ENCODE results near the gene SFTPD.
"Not testable (repeated sequence)": the region's sequence is repeated elsewhere in the genome, so short reads cannot be mapped to it uniquely, and the experiment has no call there.

The SFTPD gene

GRCh38 chr10:79948976-79949722 is at the start of gene SFTPD:
Gene SFTPD, minus strand, starts transcription at chr10:79949105. Its CDS starts 2,446 bp downstream, at chr10:79946659.
- Mint-ChIP-seq H3K27ac (no peak within 1 kb of the TSS), H3K9me3 (peaks cover 23% of the 10 kb centered on the region), H3K36me3 (ENCODE audit: low read depth) (peaks cover 18% of the 10 kb centered on the region), H3K4me3 (no peak within 1 kb of the TSS), H3K27me3 (ENCODE audit: low read depth) (peaks cover 6% of the 10 kb centered on the region), H3K4me1 (no peaks in the 10 kb centered on the region)
- TF ChIP-seq, protein P1, sequence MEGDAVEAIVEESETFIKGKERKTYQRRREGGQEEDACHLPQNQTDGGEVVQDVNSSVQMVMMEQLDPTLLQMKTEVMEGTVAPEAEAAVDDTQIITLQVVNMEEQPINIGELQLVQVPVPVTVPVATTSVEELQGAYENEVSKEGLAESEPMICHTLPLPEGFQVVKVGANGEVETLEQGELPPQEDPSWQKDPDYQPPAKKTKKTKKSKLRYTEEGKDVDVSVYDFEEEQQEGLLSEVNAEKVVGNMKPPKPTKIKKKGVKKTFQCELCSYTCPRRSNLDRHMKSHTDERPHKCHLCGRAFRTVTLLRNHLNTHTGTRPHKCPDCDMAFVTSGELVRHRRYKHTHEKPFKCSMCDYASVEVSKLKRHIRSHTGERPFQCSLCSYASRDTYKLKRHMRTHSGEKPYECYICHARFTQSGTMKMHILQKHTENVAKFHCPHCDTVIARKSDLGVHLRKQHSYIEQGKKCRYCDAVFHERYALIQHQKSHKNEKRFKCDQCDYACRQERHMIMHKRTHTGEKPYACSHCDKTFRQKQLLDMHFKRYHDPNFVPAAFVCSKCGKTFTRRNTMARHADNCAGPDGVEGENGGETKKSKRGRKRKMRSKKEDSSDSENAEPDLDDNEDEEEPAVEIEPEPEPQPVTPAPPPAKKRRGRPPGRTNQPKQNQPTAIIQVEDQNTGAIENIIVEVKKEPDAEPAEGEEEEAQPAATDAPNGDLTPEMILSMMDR (IDR thresholded peaks at IDR 0.05; ENCODE audit: unreplicated experiment in 3 of 3): no peak

DNA sequence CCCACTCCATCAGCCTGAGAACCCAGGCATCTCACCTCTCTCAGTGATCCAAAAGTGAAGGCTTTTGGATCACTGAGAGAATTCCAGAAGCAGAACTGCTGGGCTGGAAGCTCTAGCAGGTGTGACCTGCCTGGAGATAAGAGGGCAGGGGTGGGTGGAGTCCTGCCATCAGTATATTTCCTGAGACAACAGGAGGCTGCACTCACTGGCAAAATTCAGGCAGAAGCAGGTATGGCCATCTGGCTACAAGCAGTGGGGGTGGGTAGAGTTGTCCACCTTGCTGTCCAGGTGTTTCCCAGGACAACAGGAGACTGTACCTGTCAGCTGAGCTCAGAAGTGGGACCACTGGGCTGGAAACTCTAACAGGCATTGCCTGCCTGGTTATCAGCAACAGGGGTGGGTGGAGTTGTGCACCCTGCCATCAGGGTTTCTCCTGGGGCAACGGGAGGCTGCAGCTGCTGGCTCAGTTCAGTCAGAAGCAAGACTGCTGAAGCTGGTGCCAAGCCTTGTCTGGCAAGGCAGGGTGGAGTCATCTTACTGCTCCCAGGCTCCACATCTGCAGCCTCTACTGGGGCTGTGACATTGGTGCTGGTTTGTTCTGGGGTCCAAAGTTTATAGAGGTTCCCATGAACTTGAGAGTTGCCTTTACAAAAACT is 47.2 kb upstream of the SFTPD start:
- Mint-ChIP-seq H3K4me1 (peaks cover 24% of the 10 kb centered on the region), H3K36me3 (ENCODE audit: low read depth) (no peaks in the 10 kb centered on the region), H3K4me3 (no peak overlapping the region), H3K27me3 (ENCODE audit: low read depth) (peaks cover 15% of the 10 kb centered on the region), H3K27ac (no peak overlapping the region), H3K9me3 (peaks cover 11% of the 10 kb centered on the region)
- TF ChIP-seq, protein P1 (IDR thresholded peaks at IDR 0.05; ENCODE audit: unreplicated experiment in 3 of 3): no peak

GRCh38 chr10:79994556-79994955 is 45.7 kb upstream of the SFTPD start:
- Mint-ChIP-seq H3K36me3 (ENCODE audit: low read depth) (no peaks in the 10 kb centered on the region), H3K27me3 (ENCODE audit: low read depth) (peaks cover 15% of the 10 kb centered on the region), H3K4me3 (no peak overlapping the region), H3K9me3 (peaks cover 24% of the 10 kb centered on the region), H3K27ac (no peak overlapping the region), H3K4me1 (peaks cover 24% of the 10 kb centered on the region)
- TF ChIP-seq, protein P1 (IDR thresholded peaks at IDR 0.05; ENCODE audit: unreplicated experiment in 3 of 3): no peak

- H3K36me3 Mint-ChIP-seq (ENCODE audit: low read depth); H3K4me1 Mint-ChIP-seq; H3K27ac Mint-ChIP-seq; H3K4me3 Mint-ChIP-seq: not testable (repeated sequence)
- Mint-ChIP-seq H3K9me3 (peaks cover 31% of the 10 kb centered on the region), H3K27me3 (ENCODE audit: low read depth) (peaks cover 40% of the 10 kb centered on the region)
Observed at GRCh38 chr10:79988199-79988598, 39.3 kb upstream of the SFTPD start.

DNA sequence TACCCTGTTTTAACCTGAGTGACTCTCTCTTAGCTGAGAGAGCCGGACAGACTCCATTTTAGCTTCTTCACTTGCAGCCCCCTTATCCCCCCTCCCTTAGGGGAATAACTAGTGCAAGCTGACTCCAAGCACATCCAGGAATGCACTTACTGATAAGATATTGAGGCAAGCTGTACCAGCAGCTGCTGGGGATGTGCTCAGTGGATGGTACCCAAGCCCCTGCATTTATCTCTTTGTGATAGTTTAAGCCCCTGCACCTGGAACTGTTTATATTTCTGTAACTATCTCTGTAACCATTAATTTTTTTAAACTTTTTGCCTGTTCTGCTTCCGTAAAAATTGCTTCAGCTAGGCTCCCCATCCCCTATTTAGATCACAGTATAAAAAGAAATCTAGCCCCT is 37.8 kb upstream of the SFTPD start:
- not testable (repeated sequence) for H3K27ac Mint-ChIP-seq, H3K4me3 Mint-ChIP-seq

GRCh38 chr10:79985481-79986072 is 36.7 kb upstream of the SFTPD start:
- peaks cover 39% of the 10 kb centered on the region for H3K27me3 Mint-ChIP-seq (ENCODE audit: low read depth)
- H3K9me3 Mint-ChIP-seq: peaks cover 18% of the 10 kb centered on the region
- H3K36me3 Mint-ChIP-seq (ENCODE audit: low read depth): no peaks in the 10 kb centered on the region
- H3K4me3 Mint-ChIP-seq: no peak overlapping the region
- TF ChIP-seq, protein P1 (IDR thresholded peaks at IDR 0.05; ENCODE audit: unreplicated experiment in 3 of 3): no peak
- H3K4me1 Mint-ChIP-seq: peaks cover 11% of the 10 kb centered on the region
- no peak overlapping the region for H3K27ac Mint-ChIP-seq

More for the DNA sequence above, 37.8 kb upstream of the SFTPD start:
- H3K27me3 Mint-ChIP-seq (ENCODE audit: low read depth): peaks cover 43% of the 10 kb centered on the region
- H3K9me3 Mint-ChIP-seq: peaks cover 25% of the 10 kb centered on the region
- H3K36me3 Mint-ChIP-seq (ENCODE audit: low read depth); H3K4me1 Mint-ChIP-seq: not testable (repeated sequence)
